CD4-positive, alpha-beta T cell treated with Interleukin-6 at 100 ng/mL for 8 hours (primary cell): ENCODE data around the gene FAM107A.

ENCODE experiments used
- DNase-seq: peaks from one replicate; pipeline ENCODE4 v3.0.0-alpha.2; 2020; ENCODE audit warnings: mixed read lengths, low spot score

The FAM107A gene

DNA sequence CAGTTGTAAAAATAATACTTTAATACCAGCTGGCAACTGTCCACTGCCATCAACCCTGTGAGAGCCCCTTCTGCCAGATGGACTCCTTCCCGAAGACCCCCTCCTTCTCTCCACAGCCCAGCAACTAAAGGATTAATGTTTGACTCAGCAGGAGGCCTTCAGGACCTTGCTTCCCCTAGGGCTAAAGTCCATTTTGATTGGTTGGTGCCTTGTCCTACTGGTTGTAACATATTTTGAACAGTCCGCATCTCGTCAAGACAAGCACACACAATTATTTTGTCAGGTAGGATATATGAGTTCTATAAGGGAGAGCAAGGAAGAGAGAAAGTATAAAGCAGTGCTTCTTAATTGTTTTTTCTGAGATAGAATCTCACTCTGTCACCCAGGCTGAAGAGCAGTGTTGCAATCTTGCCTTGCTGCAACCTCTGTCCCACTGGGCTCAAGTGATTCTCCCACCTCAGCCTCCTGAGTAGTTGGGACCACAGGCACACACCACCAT is 58.9 kb downstream of the FAM107A start:
- DNase-seq: no peak

DNA sequence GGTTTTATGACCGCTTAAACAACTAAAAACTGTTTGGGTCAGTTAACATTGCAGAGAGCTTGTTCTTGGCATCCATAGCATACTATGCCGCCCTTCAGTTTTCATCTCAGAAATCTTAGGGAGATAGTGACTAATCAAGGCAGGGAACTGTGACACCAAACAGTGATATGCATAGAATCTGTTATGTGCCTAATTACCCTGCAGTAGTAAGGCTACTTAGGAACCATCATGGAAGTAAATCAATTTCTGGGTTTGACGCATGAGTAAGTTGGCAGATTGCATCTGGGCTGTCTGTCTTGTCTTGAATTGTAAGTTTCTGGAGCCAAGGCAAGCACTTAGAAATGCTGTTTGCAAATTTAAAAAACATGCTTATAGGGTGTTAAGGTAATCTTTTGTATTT is 62.8 kb downstream of the FAM107A start:
- no peak for DNase-seq
